Non-pigmented ciliary epithelial cell (primary cell): ENCODE results near the gene MSH5.
"Not testable (repeated sequence)": the region's sequence is repeated elsewhere in the genome, so short reads cannot be mapped to it uniquely, and the experiment has no call there.

Experiments
- DNase-seq: peaks from one replicate; pipeline ENCODE4 v3.0.0-alpha.2; 2010; ENCODE audit warnings: low read depth

The MSH5 gene

GRCh38 chr6:31778999-31779885 is 39.4 kb downstream of the MSH5 start:
- no peak for DNase-seq

- DNase-seq: no peak
Measured at GRCh38 chr6:31779908-31780307, 40.1 kb downstream of the MSH5 start.

GRCh38 chr6:31780507-31781243 is 40.9 kb downstream of the MSH5 start:
- no peak for DNase-seq

- no peak for DNase-seq
Measured at GRCh38 chr6:31781244-31782125, 41.7 kb downstream of the MSH5 start.

GRCh38 chr6:31782126-31782855 is 42.5 kb downstream of the MSH5 start:
- no peak for DNase-seq

- no peak for DNase-seq
Measured at GRCh38 chr6:31784098-31784925, 44.5 kb downstream of the MSH5 start.

GRCh38 chr6:31785475-31785874 is 45.7 kb downstream of the MSH5 start:
- DNase-seq: no peak

GRCh38 chr6:31791324-31792089 is 51.7 kb downstream of the MSH5 start:
- no peak for DNase-seq

- DNase-seq: no peak
Measured at GRCh38 chr6:31792090-31792374, 52.2 kb downstream of the MSH5 start.

- DNase-seq: no peak
Measured at GRCh38 chr6:31792761-31793171, 53.0 kb downstream of the MSH5 start.

GRCh38 chr6:31793927-31794245 is 54.1 kb downstream of the MSH5 start:
- not testable (repeated sequence) for DNase-seq

GRCh38 chr6:31794294-31794865 is 54.6 kb downstream of the MSH5 start:
- no peak for DNase-seq

GRCh38 chr6:31794866-31795615 is 55.2 kb downstream of the MSH5 start:
- no peak for DNase-seq

- DNase-seq: no peak
Measured at GRCh38 chr6:31795616-31796298, 56.0 kb downstream of the MSH5 start, which contains the start of gene VARS1. Gene VARS1 (minus strand): TSS chr6:31795752. CDS start chr6:31795217, 535 bp downstream.

- DNase-seq: no peak
Measured at GRCh38 chr6:31796993-31797385, 57.2 kb downstream of the MSH5 start.

GRCh38 chr6:31797588-31797987 is 57.8 kb downstream of the MSH5 start:
- no peak for DNase-seq

- no peak for DNase-seq
Measured at GRCh38 chr6:31799781-31800180, 60.0 kb downstream of the MSH5 start.
